Large intestine (tissue), 3 donors: ENCODE results near the gene PLSCR1. TPM values are rescaled to one million over a fixed set of nuclear protein-coding genes. Genes with fewer than 3 reads are reported as not detected.
"Not testable (repeated sequence)": the region's sequence is repeated elsewhere in the genome, so short reads cannot be mapped to it uniquely, and the experiment has no call there.

Source experiments
- DNase-seq, 2 donors: peaks; one replicate each; pipeline versions ENCODE4 v3.0.0 to v3.0.0-alpha.2; 2013
- H3K27ac ChIP-seq: one replicate; pipeline ENCODE4 v1.5.1; 2013; ENCODE audit warnings: low read length
- H3K27me3 ChIP-seq: 2 replicates; pipeline ENCODE4 v1.6.1; 2013; ENCODE audit warnings: low read length; ENCODE audit not compliant: control insufficient read depth, insufficient read depth
- H3K36me3 ChIP-seq: 2 replicates; pipeline ENCODE4 v1.6.1; 2013; ENCODE audit warnings: low read length; ENCODE audit not compliant: control insufficient read depth, insufficient read depth
- H3K4me1 ChIP-seq: one replicate; pipeline ENCODE4 v1.6.1; 2013; ENCODE audit warnings: low read length; ENCODE audit not compliant: control insufficient read depth, insufficient read depth
- H3K4me3 ChIP-seq: one replicate; pipeline ENCODE4 v1.5.1; 2013; ENCODE audit warnings: low read length
- H3K9me3 ChIP-seq: one replicate; pipeline ENCODE4 v1.6.1; 2013; ENCODE audit warnings: mild to moderate bottlenecking, low read depth, low read length, moderate library complexity; ENCODE audit not compliant: control insufficient read depth
- WGBS: methylation state at CpG from one replicate; pipeline ENCODE4 v1.1.5; 2013; ENCODE audit warnings: low lambda C conversion rate; ENCODE audit not compliant: insufficient coverage; 5-methylcytosine and 5-hydroxymethylcytosine counted together
- polyA plus RNA-seq: library from polyadenylated mRNA; unstranded; fragments of 120-200 nt; gene quantifications from one replicate; pipeline ENCODE4 v1.2.1, GENCODE V29; 2013

The PLSCR1 gene
- polyA plus RNA-seq, 1 donor: 103 TPM

DNA sequence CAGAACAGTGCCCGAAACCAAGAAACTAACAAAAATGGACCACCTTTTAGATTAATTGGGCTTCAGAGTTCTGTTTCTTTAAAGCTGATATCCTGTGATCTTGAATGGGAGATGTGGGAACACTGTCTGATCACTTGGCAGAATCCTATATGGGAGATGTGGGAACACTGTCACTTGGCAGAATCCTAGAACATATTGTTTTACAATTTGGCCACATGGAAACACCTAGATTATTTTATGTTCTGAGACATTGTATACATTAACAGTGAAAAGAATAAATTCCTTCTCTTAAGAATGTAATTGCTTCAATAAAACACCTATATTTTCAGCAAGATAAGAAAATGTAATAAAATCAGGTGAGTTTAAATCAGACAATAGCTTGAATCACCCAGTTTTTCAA lies 44.7 kb downstream of the PLSCR1 start:
- peaks cover 2% of the 10 kb centered on the region for H3K4me1 ChIP-seq

DNA sequence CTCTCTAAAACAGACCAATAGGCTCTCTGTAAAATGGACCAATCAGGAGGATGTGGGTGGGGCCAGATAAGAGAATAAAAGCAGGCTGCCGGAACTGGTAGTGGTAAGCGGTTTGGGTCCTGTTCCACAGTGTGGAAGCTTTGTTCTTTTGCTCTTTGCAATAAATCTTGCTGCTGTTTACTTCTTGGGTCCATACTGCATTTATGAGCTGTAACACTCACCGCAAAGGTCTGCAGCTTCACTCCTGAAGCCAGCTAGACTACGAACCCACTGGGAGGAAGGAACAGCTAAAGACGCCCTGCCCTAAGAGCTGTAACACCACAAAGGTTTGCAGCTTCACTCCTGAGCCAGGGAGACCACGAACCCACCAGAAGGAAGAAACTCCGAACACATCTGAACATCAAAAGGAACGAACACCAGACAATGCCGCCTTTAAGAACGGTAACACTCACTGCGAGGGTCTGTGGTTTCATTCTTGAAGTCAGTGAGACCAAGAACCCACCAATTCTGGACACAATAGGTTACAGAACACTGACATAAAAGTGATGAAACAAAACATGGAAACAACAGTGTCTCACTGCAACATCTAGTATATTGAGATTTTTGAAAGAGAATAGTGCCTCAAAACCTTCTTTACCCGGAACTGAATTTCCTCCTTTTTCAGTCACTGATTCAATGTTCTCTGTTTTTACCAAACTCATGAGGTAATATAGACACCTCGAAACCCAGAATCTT lies 46.2 kb downstream of the PLSCR1 start:
- no peak for DNase-seq
- 100% methylated on average over 3 of the region's 13 CpGs for WGBS
- Histone ChIP-seq H3K27me3 (no peaks in the 10 kb centered on the region), H3K9me3 (peaks cover 6% of the 10 kb centered on the region), H3K4me3 (no peak overlapping the region), H3K36me3 (no peaks in the 10 kb centered on the region), H3K4me1 (no peaks in the 10 kb centered on the region), H3K27ac (no peak overlapping the region)

More for the DNA sequence above, 44.7 kb downstream of the PLSCR1 start:
- no peak for DNase-seq
- WGBS: no CpG with 5 or more reads among the region's 1 CpG
- Histone ChIP-seq H3K36me3 (no peaks in the 10 kb centered on the region), H3K27ac (no peak overlapping the region), H3K4me3 (no peak overlapping the region), H3K27me3 (no peaks in the 10 kb centered on the region), H3K9me3 (peaks cover 6% of the 10 kb centered on the region)

DNA sequence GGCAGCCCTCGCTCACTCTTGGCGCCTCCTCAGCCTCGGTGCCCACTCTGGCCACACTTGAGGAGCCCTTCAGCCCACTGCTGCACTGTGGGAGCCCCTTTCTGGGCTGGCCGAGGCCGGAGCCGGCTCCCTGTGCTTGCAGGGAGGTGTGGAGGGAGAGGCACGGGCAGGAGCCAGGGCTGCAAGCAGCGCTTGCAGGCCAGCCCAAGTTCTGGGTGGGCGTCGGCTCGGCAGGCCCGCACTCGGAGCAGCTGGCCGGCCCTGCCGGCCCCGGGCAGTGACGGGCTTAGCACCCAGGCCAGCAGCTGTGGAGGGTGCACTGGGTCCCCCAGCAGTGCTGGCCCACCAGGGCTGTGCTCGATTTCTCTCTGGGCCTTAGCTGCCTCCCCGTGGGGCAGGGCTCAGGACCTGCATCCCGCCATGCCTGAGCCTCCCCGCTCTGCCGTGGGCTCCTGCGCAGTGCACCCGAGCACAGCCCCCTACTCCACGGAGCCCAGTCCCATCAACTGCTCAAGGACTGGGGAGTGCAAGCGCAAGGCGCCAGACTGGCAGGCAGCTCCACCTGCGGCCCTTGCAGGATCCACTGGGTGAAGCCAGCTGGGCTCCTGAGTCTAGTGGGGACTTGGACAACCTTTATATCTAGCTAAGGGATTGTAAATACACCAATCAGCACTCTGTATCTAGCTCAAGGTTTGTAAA lies 47.1 kb downstream of the PLSCR1 start:
- not testable (repeated sequence) for H3K9me3 ChIP-seq, DNase-seq, H3K4me1 ChIP-seq, H3K27ac ChIP-seq, H3K27me3 ChIP-seq, H3K4me3 ChIP-seq, H3K36me3 ChIP-seq
- no CpG with 5 or more reads among the region's 28 CpGs for WGBS

DNA sequence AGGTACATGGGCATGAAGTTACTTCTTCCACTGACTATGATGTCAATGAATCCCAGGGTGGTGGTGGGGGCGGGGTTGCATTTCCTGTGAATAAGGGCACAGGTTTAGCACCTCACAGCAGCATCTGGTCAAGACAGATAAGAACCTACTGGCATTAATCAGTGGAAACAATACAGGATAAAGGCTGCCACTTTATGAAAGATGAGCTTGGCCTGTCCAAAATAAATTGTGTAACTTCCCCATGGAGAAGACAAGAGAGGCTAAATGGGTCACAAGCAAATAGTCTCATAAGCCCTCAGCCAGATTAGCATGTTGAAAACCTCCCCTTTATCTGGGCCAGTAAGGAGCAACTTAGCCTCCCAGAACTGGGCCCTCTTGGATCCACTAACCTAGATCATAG lies 47.7 kb downstream of the PLSCR1 start:
- no CpG with 5 or more reads among the region's 1 CpG for WGBS
- no peaks in the 10 kb centered on the region for H3K36me3 ChIP-seq
- no peak overlapping the region for H3K27ac ChIP-seq
- no peaks in the 10 kb centered on the region for H3K4me1 ChIP-seq
- H3K4me3 ChIP-seq: no peak overlapping the region
- peaks cover 6% of the 10 kb centered on the region for H3K9me3 ChIP-seq
- no peak for DNase-seq
- no peaks in the 10 kb centered on the region for H3K27me3 ChIP-seq

DNA sequence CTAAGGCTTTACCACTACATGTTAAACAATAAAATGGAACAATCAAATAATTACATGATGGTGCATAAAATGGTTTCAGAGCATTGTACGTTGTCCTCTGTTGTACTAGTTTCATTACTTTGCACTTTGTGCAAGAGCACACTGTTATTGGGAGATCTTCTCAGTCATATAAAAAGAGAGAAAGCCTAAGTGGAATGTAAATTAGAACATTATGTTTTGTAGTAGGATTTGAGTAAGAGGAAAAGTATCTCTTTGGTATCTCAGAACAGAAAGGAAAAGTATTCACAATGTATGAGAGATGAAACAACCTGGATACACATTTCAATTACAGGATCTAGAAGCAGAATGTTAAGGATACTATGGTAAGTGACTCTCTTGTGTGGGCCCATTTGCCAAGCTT lies 48.2 kb downstream of the PLSCR1 start:
- no peak overlapping the region for H3K4me3 ChIP-seq
- peaks cover 6% of the 10 kb centered on the region for H3K9me3 ChIP-seq
- H3K27ac ChIP-seq: no peak overlapping the region
- no peaks in the 10 kb centered on the region for H3K27me3 ChIP-seq
- H3K4me1 ChIP-seq: no peaks in the 10 kb centered on the region
- no peaks in the 10 kb centered on the region for H3K36me3 ChIP-seq
- DNase-seq: no peak
- WGBS: no CpG with 5 or more reads among the region's 1 CpG

DNA sequence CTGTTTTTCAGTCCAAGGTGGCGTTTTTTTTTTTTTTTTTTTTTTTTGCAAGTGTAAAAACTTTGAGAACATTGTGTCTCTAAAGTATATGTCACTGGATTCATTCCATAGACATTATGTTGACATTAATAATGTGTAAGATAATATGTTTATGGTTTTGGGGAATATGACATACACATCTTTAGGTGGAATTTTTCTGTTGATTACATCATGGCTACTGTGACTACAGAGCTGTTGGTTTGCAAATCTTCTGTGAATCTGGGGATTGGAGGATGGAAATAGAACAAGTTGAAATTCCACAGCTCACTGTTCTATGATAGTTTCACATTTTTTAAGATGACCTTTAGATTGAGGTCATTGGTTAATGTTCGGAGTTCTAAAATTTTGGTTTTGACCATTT lies 50.6 kb downstream of the PLSCR1 start:
- no CpG with 5 or more reads among the region's 2 CpGs for WGBS
- no peaks in the 10 kb centered on the region for H3K4me1 ChIP-seq

DNA sequence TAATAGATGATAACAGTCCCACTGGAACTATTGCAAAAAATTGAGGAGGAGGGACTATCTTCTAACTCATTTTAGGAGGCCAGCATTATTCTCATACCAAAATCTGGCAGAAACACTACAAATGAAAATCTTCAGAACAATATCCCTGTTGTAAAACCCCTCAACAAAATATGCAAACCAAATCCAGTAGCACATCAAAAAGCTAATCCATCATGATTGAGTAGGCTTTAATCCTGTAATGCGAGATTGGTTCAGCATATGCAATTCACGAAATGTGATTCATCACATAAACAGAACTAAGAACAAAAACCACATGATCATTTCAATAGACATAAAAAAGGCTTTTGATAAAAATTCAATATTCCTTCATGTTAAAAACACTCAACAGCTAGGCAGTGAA lies 51.2 kb downstream of the PLSCR1 start:
- no CpG with 5 or more reads among the region's 2 CpGs for WGBS
- no peaks in the 10 kb centered on the region for H3K27me3 ChIP-seq
- no peak overlapping the region for H3K27ac ChIP-seq
- no peaks in the 10 kb centered on the region for H3K4me1 ChIP-seq
- H3K9me3 ChIP-seq: peaks cover 8% of the 10 kb centered on the region
- H3K4me3 ChIP-seq: no peak overlapping the region
- H3K36me3 ChIP-seq: no peaks in the 10 kb centered on the region
- no peak for DNase-seq

More for the DNA sequence above, 50.6 kb downstream of the PLSCR1 start:
- Histone ChIP-seq H3K4me3 (no peak overlapping the region), H3K9me3 (peaks cover 8% of the 10 kb centered on the region), H3K27me3 (no peaks in the 10 kb centered on the region), H3K27ac (no peak overlapping the region), H3K36me3 (no peaks in the 10 kb centered on the region)
- no peak for DNase-seq

DNA sequence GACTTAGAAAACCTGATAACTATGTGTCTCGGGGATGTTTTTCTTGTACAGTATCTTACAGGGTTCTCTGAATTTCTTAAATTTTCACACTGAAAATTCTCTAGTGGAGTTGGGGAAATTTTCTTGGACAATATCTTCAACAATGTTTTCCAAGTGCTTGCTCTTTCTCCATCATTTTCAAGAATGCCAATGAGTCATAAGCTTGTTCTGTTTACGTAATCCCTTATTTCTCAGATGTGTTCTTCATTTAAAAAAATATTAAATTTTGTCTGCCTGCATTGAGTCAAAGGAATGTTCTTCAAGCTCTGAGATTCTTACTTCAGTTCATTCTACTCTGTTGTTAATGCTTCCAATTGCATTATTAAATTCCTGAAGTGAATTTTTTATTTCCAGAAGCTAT lies 53.1 kb downstream of the PLSCR1 start:
- H3K9me3 ChIP-seq: peaks cover 2% of the 10 kb centered on the region

DNA sequence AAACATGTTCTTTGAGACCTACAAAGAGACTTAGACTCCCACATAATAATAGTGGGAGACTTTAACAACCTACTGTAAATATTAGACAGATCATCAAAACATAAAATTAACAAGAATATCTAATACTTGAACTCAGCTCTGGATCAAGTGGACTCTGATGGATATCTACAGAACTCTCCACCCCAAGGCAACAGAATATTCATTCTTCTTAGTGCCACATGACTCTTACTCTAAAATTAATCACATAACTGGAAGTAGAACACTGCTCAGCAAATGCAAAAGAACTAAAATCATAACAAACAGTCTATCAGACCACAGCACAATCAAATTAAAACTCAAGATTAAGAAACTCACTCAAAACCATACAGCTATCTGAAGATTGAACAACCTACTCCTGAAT lies 59.1 kb downstream of the PLSCR1 start:
- Histone ChIP-seq H3K4me3 (no peak overlapping the region), H3K36me3 (no peaks in the 10 kb centered on the region), H3K9me3 (no peaks in the 10 kb centered on the region)

More for the DNA sequence above, 53.1 kb downstream of the PLSCR1 start:
- no peaks in the 10 kb centered on the region for H3K27me3 ChIP-seq
- no peaks in the 10 kb centered on the region for H3K4me1 ChIP-seq
- H3K4me3 ChIP-seq: no peak overlapping the region
- no peak for DNase-seq
- H3K36me3 ChIP-seq: no peaks in the 10 kb centered on the region
- H3K27ac ChIP-seq: no peak overlapping the region
- no CpG with 5 or more reads among the region's 2 CpGs for WGBS

DNA sequence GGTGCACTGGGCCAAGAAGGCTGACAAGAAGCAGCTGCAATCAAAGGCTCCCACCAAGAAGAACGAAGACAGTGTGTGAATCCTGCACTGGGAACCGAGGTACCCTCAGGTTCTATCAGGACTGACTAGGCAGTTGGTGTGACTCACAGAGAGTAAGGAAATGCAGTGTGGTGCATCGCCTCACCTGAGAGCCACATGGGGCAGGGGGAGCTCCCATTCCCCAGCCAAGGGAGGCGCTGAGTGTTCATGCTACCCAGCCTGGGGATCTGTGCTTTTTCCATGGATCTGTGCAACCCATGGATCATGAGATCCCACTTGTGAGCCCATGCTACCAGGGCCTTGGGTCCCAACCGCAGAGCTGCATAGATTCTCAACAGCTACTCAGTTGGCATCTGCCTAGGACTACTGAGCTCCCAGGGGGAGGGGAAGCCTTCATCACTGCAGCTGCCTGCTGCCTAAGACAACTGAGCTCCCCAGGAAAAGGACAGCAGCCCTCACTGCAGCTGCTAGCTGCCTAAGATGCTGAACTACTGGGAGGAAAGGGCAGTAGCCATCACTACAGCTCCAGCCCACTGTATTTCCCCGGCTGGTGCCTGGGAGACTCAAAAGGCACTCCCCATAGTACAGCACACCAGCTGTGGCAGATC lies 68.2 kb downstream of the PLSCR1 start:
- Histone ChIP-seq H3K4me3 (no peak overlapping the region), H3K4me1 (no peaks in the 10 kb centered on the region), H3K36me3 (no peaks in the 10 kb centered on the region), H3K9me3 (no peaks in the 10 kb centered on the region), H3K27me3 (no peaks in the 10 kb centered on the region), H3K27ac (no peak overlapping the region)
- WGBS: no CpG with 5 or more reads among the region's 6 CpGs
- DNase-seq: no peak

More for the DNA sequence above, 59.1 kb downstream of the PLSCR1 start:
- no peak for DNase-seq
- Histone ChIP-seq H3K27me3 (no peaks in the 10 kb centered on the region), H3K27ac (no peak overlapping the region), H3K4me1 (no peaks in the 10 kb centered on the region)
